Activated naive CD4-positive, alpha-beta T cell treated with anti-CD3 and anti-CD28 coated beads, Interleukin-2, amount 50 U/mL, for 24 hours (primary cell): ENCODE data around the gene GALR3.
"Not testable (repeated sequence)": the region's sequence is repeated elsewhere in the genome, so short reads cannot be mapped to it uniquely, and the experiment has no call there.

Experiments
- H3K27ac Mint-ChIP-seq: one replicate; pipeline ENCODE4 v1.8.0; 2021; ENCODE audit warnings: mild to moderate bottlenecking, mixed read lengths
- H3K27me3 Mint-ChIP-seq: one replicate; pipeline ENCODE4 v1.8.0; 2021; ENCODE audit warnings: mixed read lengths
- H3K36me3 Mint-ChIP-seq: one replicate; pipeline ENCODE4 v1.8.0; 2021; ENCODE audit warnings: mixed read lengths
- H3K4me1 Mint-ChIP-seq: one replicate; pipeline ENCODE4 v1.8.0; 2021; ENCODE audit warnings: mixed read lengths
- H3K4me3 Mint-ChIP-seq: one replicate; pipeline ENCODE4 v1.8.0; 2021; ENCODE audit warnings: mild to moderate bottlenecking, mixed read lengths
- H3K9me3 Mint-ChIP-seq: one replicate; pipeline ENCODE4 v1.8.0; 2021; ENCODE audit warnings: mixed read lengths

The GALR3 gene, protein sequence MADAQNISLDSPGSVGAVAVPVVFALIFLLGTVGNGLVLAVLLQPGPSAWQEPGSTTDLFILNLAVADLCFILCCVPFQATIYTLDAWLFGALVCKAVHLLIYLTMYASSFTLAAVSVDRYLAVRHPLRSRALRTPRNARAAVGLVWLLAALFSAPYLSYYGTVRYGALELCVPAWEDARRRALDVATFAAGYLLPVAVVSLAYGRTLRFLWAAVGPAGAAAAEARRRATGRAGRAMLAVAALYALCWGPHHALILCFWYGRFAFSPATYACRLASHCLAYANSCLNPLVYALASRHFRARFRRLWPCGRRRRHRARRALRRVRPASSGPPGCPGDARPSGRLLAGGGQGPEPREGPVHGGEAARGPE

DNA sequence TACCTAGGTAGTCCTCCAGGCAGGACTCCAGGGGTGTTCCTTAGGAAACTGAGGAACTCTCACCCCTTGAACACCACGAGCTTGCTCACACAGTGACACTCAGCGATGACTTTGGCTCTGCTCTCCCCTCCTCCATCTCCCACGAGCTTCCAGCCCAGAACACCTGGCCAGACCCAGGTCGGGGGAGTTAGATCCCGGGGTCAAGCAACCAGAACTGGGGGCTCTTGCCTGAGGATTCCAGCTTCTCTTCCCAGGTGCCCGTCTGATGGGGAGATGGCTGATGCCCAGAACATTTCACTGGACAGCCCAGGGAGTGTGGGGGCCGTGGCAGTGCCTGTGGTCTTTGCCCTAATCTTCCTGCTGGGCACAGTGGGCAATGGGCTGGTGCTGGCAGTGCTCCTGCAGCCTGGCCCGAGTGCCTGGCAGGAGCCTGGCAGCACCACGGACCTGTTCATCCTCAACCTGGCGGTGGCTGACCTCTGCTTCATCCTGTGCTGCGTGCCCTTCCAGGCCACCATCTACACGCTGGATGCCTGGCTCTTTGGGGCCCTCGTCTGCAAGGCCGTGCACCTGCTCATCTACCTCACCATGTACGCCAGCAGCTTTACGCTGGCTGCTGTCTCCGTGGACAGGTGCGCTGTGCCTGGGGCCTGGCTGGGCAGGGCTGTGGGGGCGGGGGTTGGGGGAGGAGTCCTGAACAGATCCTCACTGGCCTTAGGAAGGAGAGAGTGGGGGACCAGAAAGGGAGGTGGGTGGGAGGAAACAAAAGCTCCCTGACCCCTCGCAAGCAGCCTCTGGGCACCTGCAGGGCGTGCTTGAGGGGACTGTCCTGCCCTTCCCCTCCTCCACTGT, at the start of gene GALR3:
GALR3 (plus strand) TSS at position 249 of the 852 bp plus-strand sequence; CDS start at position 274, 25 bp downstream.
- Mint-ChIP-seq H3K4me1 (peaks cover 11% of the 10 kb centered on the region), H3K9me3 (no peaks in the 10 kb centered on the region), H3K36me3 (no peaks in the 10 kb centered on the region), H3K27ac (peak within 1 kb of the TSS; percentile 51), H3K27me3 (peaks cover 6% of the 10 kb centered on the region), H3K4me3 (no peak within 1 kb of the TSS)

DNA sequence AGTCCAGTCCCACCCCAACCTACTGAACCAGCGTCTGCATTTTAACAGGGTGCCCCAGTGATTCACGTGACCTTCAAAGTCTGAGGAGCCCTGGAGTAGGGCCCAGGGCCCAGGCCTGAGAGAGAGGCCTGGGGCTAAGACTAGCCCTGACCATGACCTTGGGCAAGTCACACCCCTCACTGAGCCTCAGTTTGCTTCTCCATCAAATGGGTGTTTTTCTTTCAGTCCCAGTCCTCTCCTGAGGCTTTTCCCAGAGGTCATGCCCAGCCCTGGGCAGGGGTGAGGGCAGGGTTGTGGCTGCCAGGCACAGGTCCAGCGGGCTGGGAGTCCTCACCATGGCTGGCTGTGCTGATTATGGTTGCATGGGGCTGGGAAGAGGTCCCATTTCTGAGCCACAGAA, 48.5 kb upstream of the GALR3 start:
- Mint-ChIP-seq H3K4me1 (no peaks in the 10 kb centered on the region), H3K27me3 (no peaks in the 10 kb centered on the region), H3K27ac (no peak overlapping the region), H3K36me3 (no peaks in the 10 kb centered on the region), H3K9me3 (no peaks in the 10 kb centered on the region), H3K4me3 (no peak overlapping the region)

DNA sequence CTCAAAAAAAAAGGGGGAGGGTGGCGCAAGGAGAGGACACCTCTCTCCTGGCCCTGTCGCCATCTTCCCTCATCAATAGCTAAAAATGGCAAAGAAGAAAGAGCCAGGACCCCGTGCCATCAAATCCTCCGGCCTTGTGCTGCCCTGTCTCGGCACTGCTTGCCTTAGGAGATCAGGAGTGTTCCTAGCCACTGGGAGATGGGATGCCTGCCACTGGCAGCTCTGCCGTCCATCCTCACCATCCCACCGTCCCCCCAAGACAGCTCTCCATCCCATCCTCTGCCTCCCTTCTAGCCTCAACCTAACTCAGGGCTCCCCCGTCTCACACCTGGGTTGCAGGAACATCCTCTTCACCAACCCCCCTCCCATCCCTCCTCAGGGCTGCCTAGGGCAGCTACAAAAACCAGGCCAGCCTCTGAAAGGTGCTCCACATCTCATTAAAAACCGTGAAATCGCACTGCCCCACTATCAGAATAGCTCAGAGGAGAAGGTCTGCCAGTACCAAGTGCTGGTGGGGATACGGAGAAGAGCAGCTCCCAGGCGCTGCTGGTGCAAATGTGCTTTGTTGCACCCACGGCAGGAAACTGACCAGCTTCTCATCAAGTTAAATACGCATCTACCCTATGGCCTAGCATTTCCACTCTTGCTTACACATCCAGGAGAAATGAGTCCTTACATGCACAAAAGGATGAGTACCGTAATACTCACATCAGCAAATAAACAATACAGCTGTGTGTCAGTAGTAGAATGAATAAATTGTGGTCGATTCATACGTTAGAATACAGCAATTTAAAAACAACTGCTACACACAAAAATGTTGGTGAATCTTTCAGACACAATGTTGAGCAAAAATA, 47.2 kb upstream of the GALR3 start:
- H3K4me1 Mint-ChIP-seq = no peaks in the 10 kb centered on the region
- no peaks in the 10 kb centered on the region for H3K27me3 Mint-ChIP-seq
- H3K4me3 Mint-ChIP-seq = no peak overlapping the region
- no peaks in the 10 kb centered on the region for H3K9me3 Mint-ChIP-seq
- no peaks in the 10 kb centered on the region for H3K36me3 Mint-ChIP-seq
- no peak overlapping the region for H3K27ac Mint-ChIP-seq

DNA sequence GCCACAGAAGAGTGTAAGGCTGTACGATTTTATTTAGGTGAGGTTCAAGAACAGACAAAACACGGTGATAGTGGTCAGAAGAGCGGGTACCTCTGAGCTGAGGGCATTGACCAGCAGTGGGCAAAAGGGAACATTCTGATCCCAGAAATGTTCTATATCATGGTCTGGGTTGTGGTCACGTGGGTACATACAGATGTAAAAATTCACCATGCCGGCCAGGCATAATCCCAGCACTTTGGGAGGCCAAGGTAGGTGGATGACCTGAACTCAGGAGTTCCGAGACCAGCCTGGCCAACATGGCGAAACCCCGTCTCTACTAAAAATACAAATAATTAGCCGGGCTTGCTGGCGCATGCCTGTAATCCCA, 46.6 kb upstream of the GALR3 start:
- Mint-ChIP-seq H3K9me3 (no peaks in the 10 kb centered on the region), H3K36me3 (no peaks in the 10 kb centered on the region), H3K27ac (no peak overlapping the region), H3K27me3 (no peaks in the 10 kb centered on the region), H3K4me3 (no peak overlapping the region), H3K4me1 (no peaks in the 10 kb centered on the region)

DNA sequence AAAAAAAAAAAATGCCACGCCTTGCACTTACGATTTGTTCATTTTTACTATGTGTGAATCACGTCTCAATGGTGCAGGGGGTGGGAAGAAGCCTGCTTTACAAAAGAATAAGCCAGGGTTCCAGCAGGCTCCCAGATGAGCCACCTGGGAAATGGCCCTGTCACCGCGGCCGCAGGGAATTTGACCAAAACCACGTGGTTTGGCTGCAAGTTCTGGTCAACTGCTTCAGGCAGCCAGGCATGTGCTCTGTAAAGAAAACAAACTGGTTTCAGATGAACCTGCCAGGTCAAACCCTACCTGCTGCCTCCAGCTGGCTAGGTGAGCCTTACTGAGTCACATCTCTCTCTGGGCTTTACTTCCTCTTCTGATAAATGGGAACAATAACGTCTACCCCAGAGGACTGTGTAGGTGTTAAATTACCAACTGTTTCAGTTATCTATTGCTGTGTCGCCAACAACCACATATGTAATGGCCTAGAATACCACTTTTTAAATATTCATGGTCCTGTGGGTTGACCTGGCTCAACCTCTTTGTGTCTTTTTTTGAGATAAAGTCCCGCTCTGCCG, 46.0 kb upstream of the GALR3 start:
- H3K27me3 Mint-ChIP-seq = no peaks in the 10 kb centered on the region

DNA sequence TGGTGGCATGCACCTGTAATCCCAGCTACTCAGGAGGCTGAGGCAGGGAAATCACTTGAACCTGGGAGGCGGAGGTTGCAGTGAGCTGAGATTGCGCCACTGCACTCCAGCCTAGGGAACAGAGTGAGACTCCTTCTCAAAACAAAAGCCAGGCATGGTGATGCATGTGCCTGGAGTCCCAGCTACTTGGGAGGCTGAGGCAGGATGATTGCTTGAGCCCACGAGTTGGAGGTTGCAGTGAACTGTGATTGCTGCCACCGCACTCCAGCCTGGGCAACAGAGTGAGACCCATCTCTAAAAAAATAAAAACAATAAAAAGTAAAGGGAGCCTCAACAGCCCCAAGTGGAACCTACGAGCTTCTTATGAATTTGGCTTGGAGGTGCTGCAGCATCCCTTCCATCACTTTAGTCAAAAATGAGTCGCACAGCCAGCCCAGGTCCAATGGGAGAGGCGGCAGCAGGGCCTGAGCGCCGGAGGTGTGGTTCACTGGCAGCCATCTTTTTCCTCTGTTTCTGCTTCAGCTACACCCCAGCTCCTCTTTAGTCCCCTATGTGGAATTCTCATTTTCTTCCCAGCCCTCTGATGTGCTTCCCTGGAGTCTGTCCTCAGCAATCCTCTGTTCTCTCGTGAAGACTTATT, 44.7 kb upstream of the GALR3 start:
- no peaks in the 10 kb centered on the region for H3K9me3 Mint-ChIP-seq
- no peak overlapping the region for H3K27ac Mint-ChIP-seq
- H3K36me3 Mint-ChIP-seq = no peaks in the 10 kb centered on the region
- no peaks in the 10 kb centered on the region for H3K4me1 Mint-ChIP-seq
- no peaks in the 10 kb centered on the region for H3K27me3 Mint-ChIP-seq
- H3K4me3 Mint-ChIP-seq = no peak overlapping the region

More for the DNA sequence above, 46.0 kb upstream of the GALR3 start:
- H3K36me3 Mint-ChIP-seq = no peaks in the 10 kb centered on the region
- H3K9me3 Mint-ChIP-seq = no peaks in the 10 kb centered on the region
- no peaks in the 10 kb centered on the region for H3K4me1 Mint-ChIP-seq
- no peak overlapping the region for H3K27ac Mint-ChIP-seq
- H3K4me3 Mint-ChIP-seq = no peak overlapping the region

DNA sequence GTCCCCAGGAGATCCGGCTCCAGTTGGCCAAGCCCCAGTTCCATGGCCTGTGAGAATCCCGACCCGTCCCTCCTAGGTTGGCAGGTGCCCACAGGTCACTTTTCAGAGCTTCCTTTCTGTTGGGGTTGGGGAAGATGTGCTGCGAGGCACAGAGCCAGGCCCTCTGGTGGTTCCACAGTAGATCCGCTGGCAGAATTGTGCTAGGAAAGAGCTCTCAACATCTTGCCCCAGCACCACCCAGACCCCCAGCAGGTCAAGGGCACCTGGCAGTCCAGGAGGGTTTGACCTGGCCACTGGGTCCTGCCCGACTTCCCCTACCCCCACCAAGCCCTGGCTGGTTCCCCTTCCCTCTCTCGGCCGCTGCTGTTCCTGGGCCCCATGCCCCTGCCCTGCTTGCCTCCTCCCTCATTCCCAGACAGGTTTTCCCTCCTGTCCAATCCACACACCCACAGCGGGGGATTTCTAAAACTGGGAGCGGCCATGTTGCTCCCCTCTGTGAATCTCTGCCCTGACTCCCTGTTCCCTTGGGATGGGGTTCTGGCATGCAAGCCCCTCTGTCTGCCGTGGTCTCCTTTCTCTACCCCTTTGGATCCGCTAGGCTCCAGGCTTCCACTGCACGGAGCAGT, 41.6 kb upstream of the GALR3 start:
- Mint-ChIP-seq H3K27ac (no peak overlapping the region), H3K9me3 (no peaks in the 10 kb centered on the region), H3K4me1 (no peaks in the 10 kb centered on the region)

DNA sequence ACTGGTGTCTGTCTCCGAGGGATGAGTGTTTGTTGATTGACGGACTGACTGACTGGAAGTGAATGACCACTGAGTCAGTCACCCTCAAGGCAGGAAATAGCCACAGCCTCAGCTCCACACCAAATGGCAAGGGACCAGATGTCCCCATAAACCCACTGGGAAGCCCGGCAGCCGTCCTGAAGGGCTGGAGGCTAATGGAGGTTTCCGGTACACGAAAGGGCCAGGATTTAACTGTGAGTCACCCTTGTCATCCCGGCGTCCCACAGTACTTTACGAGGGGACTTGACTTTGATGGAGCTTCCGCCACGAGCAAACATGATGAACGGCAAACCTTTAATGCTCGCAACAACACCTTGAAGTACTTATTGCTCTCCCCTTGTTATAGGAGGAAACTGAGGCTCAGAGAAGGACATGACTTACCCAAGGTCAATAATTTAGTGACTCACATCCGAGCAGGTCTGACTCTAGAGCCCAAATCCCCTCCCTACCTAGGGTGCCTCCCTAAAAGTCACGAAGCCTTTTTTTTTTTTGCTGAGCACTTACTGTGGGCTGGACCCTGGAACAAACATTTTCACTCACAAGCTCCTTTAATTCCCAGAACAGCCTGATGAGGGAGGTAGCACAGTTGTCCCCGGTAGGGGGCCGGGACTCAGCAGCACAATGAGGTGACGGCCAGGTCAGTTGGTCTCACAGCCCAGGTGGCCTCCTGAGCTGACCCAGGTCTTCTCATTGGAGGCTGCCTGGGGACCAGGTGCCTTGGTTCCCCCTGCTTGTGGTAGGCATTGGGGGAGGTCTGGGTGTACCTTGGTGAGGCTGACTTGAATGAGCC, 40.6 kb upstream of the GALR3 start:
- H3K27me3 Mint-ChIP-seq = no peaks in the 10 kb centered on the region
- H3K4me3 Mint-ChIP-seq = no peak overlapping the region
- H3K36me3 Mint-ChIP-seq = no peaks in the 10 kb centered on the region
- H3K9me3 Mint-ChIP-seq = no peaks in the 10 kb centered on the region
- H3K27ac Mint-ChIP-seq = no peak overlapping the region
- H3K4me1 Mint-ChIP-seq = no peaks in the 10 kb centered on the region

More for the DNA sequence above, 41.6 kb upstream of the GALR3 start:
- H3K36me3 Mint-ChIP-seq = no peaks in the 10 kb centered on the region
- no peaks in the 10 kb centered on the region for H3K27me3 Mint-ChIP-seq
- no peak overlapping the region for H3K4me3 Mint-ChIP-seq

DNA sequence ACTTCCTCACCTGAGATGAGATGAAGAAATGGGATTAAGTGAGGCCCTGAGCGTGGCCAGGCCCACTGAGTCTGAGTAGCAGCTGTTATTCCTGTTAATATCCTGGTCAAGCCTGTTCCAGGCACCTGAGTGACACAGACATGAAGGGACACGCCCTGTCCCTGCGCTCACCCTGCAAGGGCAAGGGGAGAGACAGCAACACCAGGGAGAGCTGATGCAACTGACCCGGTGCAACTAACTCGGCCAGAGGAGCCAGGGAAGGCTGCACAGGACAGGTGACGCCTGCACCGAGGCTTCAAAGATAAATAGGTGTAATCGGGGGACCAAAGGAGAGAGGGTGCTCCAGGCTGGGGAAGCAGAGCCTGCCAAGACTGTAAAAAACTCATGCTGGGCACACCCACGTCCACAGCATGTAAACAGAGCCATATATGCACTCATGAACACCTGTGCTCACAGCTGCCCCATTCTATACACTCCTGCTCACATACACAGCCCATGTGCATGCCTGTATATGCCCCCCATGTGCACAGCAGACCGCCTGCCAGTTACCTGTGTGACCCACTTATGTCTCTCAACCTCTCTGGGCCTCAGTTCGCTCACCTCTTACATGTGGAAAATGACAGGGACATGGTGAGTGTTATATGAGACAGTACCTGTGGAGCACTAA, 38.2 kb upstream of the GALR3 start:
- H3K4me1 Mint-ChIP-seq = no peaks in the 10 kb centered on the region
- H3K36me3 Mint-ChIP-seq = no peaks in the 10 kb centered on the region
- no peaks in the 10 kb centered on the region for H3K27me3 Mint-ChIP-seq
- H3K4me3 Mint-ChIP-seq = no peak overlapping the region
- H3K9me3 Mint-ChIP-seq = no peaks in the 10 kb centered on the region
- no peak overlapping the region for H3K27ac Mint-ChIP-seq

DNA sequence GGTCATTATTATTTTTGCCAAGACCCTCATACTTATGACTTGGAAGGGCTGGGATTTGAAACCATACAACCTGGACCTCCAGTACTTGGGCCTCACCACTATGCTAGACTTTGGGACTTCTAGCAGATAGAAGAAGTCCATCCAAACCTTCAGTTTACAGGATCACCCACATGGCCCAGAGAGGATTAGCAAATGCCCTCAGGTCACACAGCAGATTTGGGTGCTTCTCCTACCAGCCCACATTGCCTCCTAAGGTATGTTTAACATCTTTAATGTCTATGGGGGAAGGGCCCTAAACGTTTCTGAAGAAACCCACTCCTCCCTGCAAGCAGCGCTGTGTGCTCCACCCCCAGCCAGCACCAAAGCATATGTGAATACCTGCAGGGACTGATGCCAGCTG, 32.9 kb upstream of the GALR3 start:
- H3K4me1 Mint-ChIP-seq = no peaks in the 10 kb centered on the region
- H3K9me3 Mint-ChIP-seq = no peaks in the 10 kb centered on the region
- H3K36me3 Mint-ChIP-seq = no peaks in the 10 kb centered on the region
- H3K27ac Mint-ChIP-seq = no peak overlapping the region
- no peaks in the 10 kb centered on the region for H3K27me3 Mint-ChIP-seq
- H3K4me3 Mint-ChIP-seq = no peak overlapping the region

DNA sequence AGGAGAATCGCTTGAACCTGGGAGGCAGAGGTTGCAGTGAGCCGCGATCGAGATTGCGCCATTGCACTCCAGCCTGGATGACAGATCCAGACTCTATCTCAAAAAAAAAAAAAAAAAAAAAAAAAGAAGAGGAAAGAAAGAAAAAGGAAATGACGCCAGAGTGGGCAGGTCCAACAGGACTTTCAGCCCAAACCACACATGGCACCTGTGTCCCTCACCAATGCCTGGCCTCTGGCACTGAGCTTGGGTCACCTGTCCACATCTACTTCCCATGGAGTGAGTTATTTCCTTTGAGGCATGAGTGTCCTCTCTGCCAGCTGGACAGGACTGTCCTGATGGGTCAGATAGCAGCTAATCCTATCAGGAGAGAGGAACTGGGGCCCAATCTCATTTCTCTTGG, 30.7 kb upstream of the GALR3 start:
- Mint-ChIP-seq H3K36me3 (no peaks in the 10 kb centered on the region), H3K27ac (no peak overlapping the region), H3K9me3 (no peaks in the 10 kb centered on the region), H3K27me3 (no peaks in the 10 kb centered on the region), H3K4me3 (no peak overlapping the region), H3K4me1 (no peaks in the 10 kb centered on the region)

DNA sequence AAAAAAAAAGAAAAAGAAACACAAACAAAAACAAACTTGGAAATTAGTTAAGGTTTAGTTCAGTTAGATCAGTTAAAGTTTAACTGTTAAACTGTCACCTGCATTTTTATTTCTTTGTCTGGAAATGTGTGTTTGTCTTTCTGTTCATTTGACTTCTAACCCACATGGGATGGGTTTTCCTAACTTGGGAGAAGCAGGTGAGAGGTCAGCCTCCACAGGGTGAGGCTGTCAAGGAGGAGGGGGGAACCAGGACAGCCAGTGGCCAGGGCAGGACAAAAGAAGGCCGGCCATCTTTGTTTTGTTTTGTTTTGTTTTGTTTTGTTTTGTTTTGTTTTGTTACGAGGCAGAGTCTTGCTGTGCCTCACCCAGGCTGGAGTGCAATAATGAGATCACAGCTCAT, 28.8 kb upstream of the GALR3 start:
- no peaks in the 10 kb centered on the region for H3K4me1 Mint-ChIP-seq
- H3K27ac Mint-ChIP-seq = no peak overlapping the region
- H3K36me3 Mint-ChIP-seq = no peaks in the 10 kb centered on the region
- no peaks in the 10 kb centered on the region for H3K9me3 Mint-ChIP-seq
- no peaks in the 10 kb centered on the region for H3K27me3 Mint-ChIP-seq
- no peak overlapping the region for H3K4me3 Mint-ChIP-seq

DNA sequence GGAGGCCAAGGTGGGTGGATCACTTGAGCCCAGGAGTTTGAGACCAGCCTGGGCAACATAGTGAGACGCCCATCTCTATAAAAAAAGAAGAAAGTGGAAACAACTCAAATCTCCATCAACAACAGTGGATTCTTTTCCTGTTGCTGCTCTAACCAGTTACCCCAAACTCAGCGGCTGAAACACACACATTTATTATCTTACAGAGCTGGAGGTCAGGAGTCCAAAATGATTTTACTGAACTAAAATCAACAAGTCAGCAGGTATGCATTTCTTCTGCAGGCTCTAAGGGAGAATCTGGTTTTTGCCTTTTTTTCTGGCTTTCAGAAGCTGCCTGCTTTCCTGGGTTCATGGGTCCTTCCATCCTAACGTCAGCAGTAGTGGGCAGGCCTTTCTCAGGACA, 27.1 kb upstream of the GALR3 start:
- H3K4me1 Mint-ChIP-seq = no peaks in the 10 kb centered on the region
- no peak overlapping the region for H3K27ac Mint-ChIP-seq
- H3K4me3 Mint-ChIP-seq = no peak overlapping the region
- H3K9me3 Mint-ChIP-seq = no peaks in the 10 kb centered on the region
- H3K36me3 Mint-ChIP-seq = no peaks in the 10 kb centered on the region
- H3K27me3 Mint-ChIP-seq = no peaks in the 10 kb centered on the region

DNA sequence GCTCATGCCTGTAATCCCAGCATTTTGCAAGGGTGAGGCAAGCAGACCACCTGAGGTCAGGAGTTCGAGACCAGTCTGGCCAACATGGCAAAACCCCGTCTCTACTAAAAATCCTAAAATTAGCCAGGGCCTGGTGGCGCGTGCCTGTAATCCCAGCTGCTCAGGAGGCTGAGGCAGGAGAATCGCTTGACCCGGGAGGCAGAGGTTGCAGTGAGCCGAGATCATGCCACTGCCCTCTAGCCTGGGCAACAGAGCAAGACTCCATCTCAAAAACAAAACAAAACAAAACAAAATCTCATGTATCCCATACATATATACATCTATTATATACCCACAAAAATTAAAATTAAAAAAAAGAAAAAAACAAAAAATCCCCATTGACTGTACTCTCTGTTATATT, 25.9 kb upstream of the GALR3 start:
- not testable (repeated sequence) for H3K36me3 Mint-ChIP-seq, H3K27me3 Mint-ChIP-seq

More for the DNA sequence above, 25.9 kb upstream of the GALR3 start:
- not testable (repeated sequence) for H3K9me3 Mint-ChIP-seq, H3K4me3 Mint-ChIP-seq, H3K4me1 Mint-ChIP-seq, H3K27ac Mint-ChIP-seq
